ENCODE data around the gene WNT9A.
"Not testable (repeated sequence)": the region's sequence is repeated elsewhere in the genome, so short reads cannot be mapped to it uniquely, and the experiment has no call there.

WNT9A gene

GRCh38 chr1:227884370-227885134, 63.2 kb downstream of the WNT9A start:
- FAIRE-seq (no peak), DNase-seq (ENCODE audit: insufficient read length, low spot score) (peak; percentile 11)
- no peak for TF ChIP-seq CTCF (IDR thresholded peaks at IDR 0.05; ENCODE audit: insufficient read depth, missing control alignments)

GRCh38 chr1:227883641-227884301, 64.0 kb downstream of the WNT9A start:
- TF ChIP-seq CTCF (IDR thresholded peaks at IDR 0.05; ENCODE audit: insufficient read depth, missing control alignments), result no peak
- no peak for DNase-seq (ENCODE audit: insufficient read length, low spot score)
- FAIRE-seq, result no peak

GRCh38 chr1:227883073-227883520, 64.6 kb downstream of the WNT9A start:
- no peak for FAIRE-seq
- DNase-seq (ENCODE audit: insufficient read length, low spot score), result no peak
- TF ChIP-seq CTCF (IDR thresholded peaks at IDR 0.05; ENCODE audit: insufficient read depth, missing control alignments), result no peak

GRCh38 chr1:227880342-227880924, 67.3 kb downstream of the WNT9A start:
- FAIRE-seq, result no peak
- no peak for TF ChIP-seq CTCF (IDR thresholded peaks at IDR 0.05; ENCODE audit: insufficient read depth, missing control alignments)
- DNase-seq (ENCODE audit: insufficient read length, low spot score), result no peak

GRCh38 chr1:227877810-227878209, 69.9 kb downstream of the WNT9A start:
- not testable (repeated sequence) for DNase-seq (ENCODE audit: insufficient read length, low spot score); FAIRE-seq

GRCh38 chr1:227871892-227872291, 75.8 kb downstream of the WNT9A start:
- FAIRE-seq; DNase-seq (ENCODE audit: insufficient read length, low spot score): not testable (repeated sequence)

GRCh38 chr1:227870366-227870765, 77.4 kb downstream of the WNT9A start:
- no peak for TF ChIP-seq CTCF (IDR thresholded peaks at IDR 0.05; ENCODE audit: insufficient read depth, missing control alignments)
- FAIRE-seq, result no peak
- no peak for DNase-seq (ENCODE audit: insufficient read length, low spot score)

GRCh38 chr1:227869851-227870305, 77.9 kb downstream of the WNT9A start:
- FAIRE-seq, result no peak

More at GRCh38 chr1:227869851-227870305, 77.9 kb downstream of the WNT9A start:
- no peak for DNase-seq (ENCODE audit: insufficient read length, low spot score)
- no peak for TF ChIP-seq CTCF (IDR thresholded peaks at IDR 0.05; ENCODE audit: insufficient read depth, missing control alignments)
